Muscle of leg (tissue), 11 donors: Measurements from ENCODE around the gene RPTOR. TPM values are rescaled to one million over a fixed set of nuclear protein-coding genes. Genes with fewer than 3 reads are reported as not detected.

Experiments used
- DNase-seq: peaks from one replicate; pipeline ENCODE4 v3.0.0; 2013
- H3K27ac ChIP-seq: one replicate; pipeline ENCODE4 v1.5.1; 2013; ENCODE audit warnings: mild to moderate bottlenecking, low read length, control low read depth
- H3K27me3 ChIP-seq: one replicate; pipeline ENCODE4 v1.6.1; 2013; ENCODE audit warnings: low read length; ENCODE audit not compliant: control insufficient read depth, insufficient read depth
- H3K36me3 ChIP-seq: one replicate; pipeline ENCODE4 v1.6.1; 2013; ENCODE audit warnings: low read length; ENCODE audit not compliant: control insufficient read depth, insufficient read depth
- H3K4me1 ChIP-seq: one replicate; pipeline ENCODE4 v1.6.1; 2013; ENCODE audit warnings: low read length; ENCODE audit not compliant: control insufficient read depth, insufficient read depth
- H3K4me3 ChIP-seq: one replicate; pipeline ENCODE4 v1.5.1; 2013; ENCODE audit warnings: low read length, control low read depth
- H3K9me3 ChIP-seq: replicated peaks from 2 replicates; pipeline ENCODE4 v1.6.1; 2013; ENCODE audit warnings: low read depth, low read length; ENCODE audit not compliant: control insufficient read depth
- WGBS: methylation state at CpG from one replicate; pipeline ENCODE4 v1.1.5; 2013; ENCODE audit warnings: missing lambda C conversion rate; ENCODE audit not compliant: insufficient coverage; 5-methylcytosine and 5-hydroxymethylcytosine counted together
- polyA plus RNA-seq, 8 donors: library from polyadenylated mRNA; unstranded; fragments of 120-200 nt; gene quantifications; one replicate each; pipeline versions ENCODE4 v1.2.1 to v1.2.3, GENCODE V29; 2013; ENCODE audit warnings: inconsistent platforms in 1 of 8, low replicate concordance in 1 of 8; ENCODE audit not compliant: insufficient read length in 8 of 8, insufficient read depth in 1 of 8
- total RNA-seq: library from RNA; stranded (reverse); fragments of 120-200 nt; gene quantifications from one replicate; pipeline ENCODE4 v1.2.4, GENCODE V29; 2013

Gene RPTOR
- total and polyA plus RNA-seq, 9 donors: 17.3 to 23.7 (median 20.0) TPM

DNA sequence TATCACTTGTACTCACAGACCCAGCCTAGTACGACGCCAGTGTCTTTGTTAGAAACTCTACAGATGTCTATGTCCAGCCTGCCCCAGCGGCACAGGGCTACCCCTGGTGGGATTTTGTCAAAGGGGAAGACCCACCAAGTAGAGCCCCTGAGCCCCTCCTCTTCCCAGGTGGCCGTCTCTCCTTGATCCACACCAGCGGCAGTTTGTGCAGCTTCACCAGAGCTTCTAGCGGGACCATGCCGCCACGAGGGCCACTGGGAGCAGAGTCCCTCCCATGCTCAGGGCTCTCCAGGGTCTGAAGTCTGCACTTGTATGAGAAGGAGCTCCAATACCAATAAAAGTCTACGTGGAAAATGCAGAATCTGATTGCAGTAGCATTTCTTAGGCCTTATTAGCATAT, 157.1 kb downstream of the RPTOR start:
- Histone ChIP-seq H3K27ac (no peak overlapping the region), H3K9me3 (no peaks in the 10 kb centered on the region), H3K27me3 (no peaks in the 10 kb centered on the region), H3K4me3 (no peak overlapping the region), H3K4me1 (no peaks in the 10 kb centered on the region), H3K36me3 (peaks cover 5% of the 10 kb centered on the region)
- no peak for DNase-seq
- WGBS: no CpG with 5 or more reads among the region's 9 CpGs

DNA sequence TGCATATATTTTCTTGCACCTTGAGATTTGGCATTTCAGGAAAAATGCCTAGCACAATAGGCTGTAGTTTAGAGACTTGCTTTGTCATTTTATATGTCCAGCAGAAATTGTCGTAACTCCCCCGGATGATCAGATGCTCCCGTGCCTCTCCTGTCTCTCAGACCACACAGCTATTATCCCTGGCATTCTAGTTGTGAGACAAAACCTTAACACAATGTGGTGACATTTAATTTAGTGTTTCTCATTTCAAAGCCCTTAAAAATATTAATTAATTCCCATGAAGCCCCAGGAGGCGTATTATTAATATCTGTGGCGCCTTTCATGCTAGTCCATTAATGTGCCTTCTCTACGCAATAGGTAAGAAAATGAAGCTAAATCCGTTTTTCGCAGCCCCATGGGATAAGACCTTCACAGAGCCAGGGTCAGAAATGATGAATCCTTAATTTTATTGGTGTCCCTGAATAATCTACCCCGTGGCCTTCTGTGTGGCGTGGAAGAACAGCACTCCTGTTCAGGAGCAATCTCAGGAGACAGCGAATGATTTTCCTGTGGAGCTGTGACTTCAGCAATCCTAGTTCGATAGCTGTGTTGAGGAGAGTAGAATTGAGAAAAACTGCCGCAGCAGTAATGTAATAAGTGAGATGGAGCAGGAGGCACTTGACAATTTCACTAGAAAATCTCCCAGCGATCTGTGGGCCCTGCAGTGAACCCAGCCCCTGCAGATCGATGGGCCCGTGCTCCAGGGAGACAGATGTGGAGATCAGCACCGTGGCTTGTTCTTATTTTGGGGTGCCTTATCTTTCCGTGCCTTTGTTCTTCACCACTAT, 157.9 kb downstream of the RPTOR start:
- Histone ChIP-seq H3K27me3 (no peaks in the 10 kb centered on the region), H3K36me3 (peaks cover 5% of the 10 kb centered on the region), H3K9me3 (no peaks in the 10 kb centered on the region), H3K27ac (no peak overlapping the region), H3K4me3 (no peak overlapping the region), H3K4me1 (no peaks in the 10 kb centered on the region)
- WGBS: 73% methylated on average over 13 of the region's 18 CpGs
- DNase-seq: no peak

DNA sequence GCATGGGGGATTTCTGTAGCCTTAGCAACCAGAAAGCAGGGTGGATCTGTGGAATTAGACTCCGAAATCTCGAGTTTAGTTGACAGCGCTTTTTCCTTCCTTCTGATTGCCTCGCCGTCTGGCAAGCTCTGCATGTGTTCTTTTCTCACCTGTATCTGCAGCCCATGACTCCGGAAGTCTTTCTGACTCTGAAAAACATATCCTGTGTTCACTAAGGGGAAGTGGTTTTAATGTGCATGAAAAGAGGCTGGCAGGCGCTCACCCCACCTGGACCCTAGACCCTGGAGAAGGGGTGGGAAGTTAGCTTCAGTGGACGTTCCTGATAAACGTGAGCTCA, 158.5 kb downstream of the RPTOR start:
- Histone ChIP-seq H3K4me3 (no peak overlapping the region), H3K4me1 (no peaks in the 10 kb centered on the region), H3K27me3 (no peaks in the 10 kb centered on the region), H3K9me3 (no peaks in the 10 kb centered on the region), H3K27ac (no peak overlapping the region), H3K36me3 (peaks cover 8% of the 10 kb centered on the region)
- no peak for DNase-seq
- WGBS: 55% methylated on average over 6 of the region's 9 CpGs

DNA sequence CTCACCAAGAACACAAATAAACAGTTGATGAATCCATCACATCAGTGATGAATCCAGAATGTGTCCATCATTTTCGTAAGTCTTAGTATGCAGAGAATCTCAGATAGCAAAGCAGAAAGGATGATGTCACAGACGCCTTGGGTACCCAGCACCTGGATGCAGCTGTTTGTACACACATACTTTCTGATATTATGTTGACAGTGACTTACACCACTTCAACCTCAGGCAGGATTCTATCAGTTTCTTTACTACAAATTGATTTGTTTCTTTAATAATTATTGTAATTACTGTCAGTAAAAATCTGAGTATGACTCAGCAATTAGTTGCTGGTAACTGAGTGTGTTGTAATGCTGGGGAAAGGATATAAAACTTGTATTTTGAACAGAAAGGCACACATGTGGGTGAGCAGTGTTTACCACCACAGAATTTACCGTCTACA, 159.8 kb downstream of the RPTOR start:
- Histone ChIP-seq H3K4me1 (no peaks in the 10 kb centered on the region), H3K4me3 (no peak overlapping the region), H3K9me3 (no peaks in the 10 kb centered on the region), H3K27me3 (no peaks in the 10 kb centered on the region), H3K36me3 (peaks cover 18% of the 10 kb centered on the region), H3K27ac (no peak overlapping the region)
- DNase-seq: no peak
- WGBS: no CpG with 5 or more reads among the region's 3 CpGs

DNA sequence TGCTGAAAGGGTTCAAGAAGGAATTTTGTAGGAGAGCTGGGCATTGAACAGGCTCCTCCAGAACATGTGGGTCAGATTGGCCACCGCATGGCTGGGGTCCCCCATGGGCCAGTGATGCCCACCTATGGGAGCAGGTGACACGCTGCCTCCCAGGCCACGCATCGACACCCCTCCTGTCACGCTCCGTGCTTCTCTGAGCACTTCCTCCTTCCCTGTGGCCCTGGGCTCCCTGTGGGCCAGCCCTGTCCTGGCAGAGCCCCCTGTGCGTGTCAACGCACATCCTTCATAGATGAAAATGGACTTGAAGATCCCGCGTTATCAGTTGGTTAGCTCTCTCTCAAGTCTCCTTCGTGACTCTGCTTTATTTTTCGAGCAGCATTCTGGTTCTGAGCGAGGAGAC, 160.3 kb downstream of the RPTOR start:
- Histone ChIP-seq H3K27ac (no peak overlapping the region), H3K4me1 (no peaks in the 10 kb centered on the region), H3K27me3 (no peaks in the 10 kb centered on the region), H3K9me3 (no peaks in the 10 kb centered on the region), H3K4me3 (no peak overlapping the region), H3K36me3 (peaks cover 20% of the 10 kb centered on the region)
- DNase-seq: no peak
- 90% methylated on average over 13 of the region's 13 CpGs for WGBS

DNA sequence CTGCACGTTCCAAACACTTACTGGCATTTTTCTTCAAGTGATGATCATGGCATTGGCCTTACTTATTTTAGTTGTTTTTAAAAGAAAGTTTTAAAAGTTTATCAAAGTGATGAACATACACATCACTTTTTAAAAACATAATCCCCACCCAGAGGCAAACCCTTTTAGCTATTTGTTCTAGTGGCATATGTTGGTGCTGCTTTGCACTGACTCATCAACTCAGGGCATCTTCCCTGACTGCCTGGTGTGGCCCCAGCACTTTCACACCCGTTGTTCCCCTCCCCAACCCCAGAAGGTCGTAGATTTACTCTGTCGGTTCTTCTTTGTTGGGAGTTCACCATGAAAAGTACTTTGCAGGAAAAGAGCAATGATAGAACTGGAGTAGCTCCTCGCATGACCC, 161.3 kb downstream of the RPTOR start:
- DNase-seq: no peak
- no peaks in the 10 kb centered on the region for H3K27me3 ChIP-seq
- H3K4me1 ChIP-seq: no peaks in the 10 kb centered on the region
- peaks cover 20% of the 10 kb centered on the region for H3K36me3 ChIP-seq
- H3K4me3 ChIP-seq: no peak overlapping the region
- no peak overlapping the region for H3K27ac ChIP-seq
- no peaks in the 10 kb centered on the region for H3K9me3 ChIP-seq
- WGBS: no CpG with 5 or more reads among the region's 5 CpGs

DNA sequence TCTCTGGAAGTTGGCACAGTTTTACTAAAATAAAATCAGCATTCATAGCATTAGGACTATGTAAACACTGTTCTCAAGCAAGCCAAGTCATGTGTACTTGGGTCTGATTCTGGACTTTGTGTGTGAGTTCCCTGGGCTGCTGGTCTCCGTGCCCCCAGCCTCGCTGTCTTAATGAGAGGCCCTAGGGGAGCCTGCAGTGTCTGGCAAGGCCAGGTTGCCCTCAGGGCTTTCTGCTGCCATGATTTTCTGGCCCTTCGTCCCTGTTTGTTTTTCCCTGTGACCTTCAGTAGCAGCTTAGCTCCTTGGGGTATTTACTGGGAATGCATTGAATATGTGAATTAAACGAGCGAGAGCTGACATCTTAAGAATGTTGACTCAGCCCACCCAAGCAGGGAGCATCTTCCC, 161.8 kb downstream of the RPTOR start:
- DNase-seq: no peak
- no peak overlapping the region for H3K4me3 ChIP-seq
- 65% methylated on average over 3 of the region's 5 CpGs for WGBS
- H3K9me3 ChIP-seq: no peaks in the 10 kb centered on the region
- no peak overlapping the region for H3K27ac ChIP-seq
- H3K27me3 ChIP-seq: no peaks in the 10 kb centered on the region
- no peaks in the 10 kb centered on the region for H3K4me1 ChIP-seq
- H3K36me3 ChIP-seq: peaks cover 20% of the 10 kb centered on the region

DNA sequence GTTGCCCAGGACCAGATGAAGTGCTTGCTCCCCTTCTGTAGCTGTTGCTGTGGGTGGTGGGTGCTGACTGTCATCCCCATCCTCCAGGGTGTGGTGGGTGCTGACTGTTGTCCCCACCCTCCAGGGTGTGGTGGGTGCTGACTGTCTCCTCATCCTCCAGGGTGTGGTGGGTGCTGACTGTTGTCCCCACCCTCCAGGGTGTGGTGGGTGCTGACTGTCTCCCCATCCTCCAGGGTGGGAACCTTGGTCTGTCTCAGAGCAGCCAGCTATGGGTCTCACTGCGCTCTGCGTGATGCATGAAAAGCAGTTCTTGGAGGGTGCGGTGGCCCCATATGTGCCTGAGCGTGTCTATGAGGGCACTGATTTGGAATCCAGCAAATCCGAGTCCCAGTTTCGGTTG, 163.8 kb downstream of the RPTOR start:
- no peaks in the 10 kb centered on the region for H3K4me1 ChIP-seq
- no peaks in the 10 kb centered on the region for H3K9me3 ChIP-seq
- H3K27me3 ChIP-seq: no peaks in the 10 kb centered on the region
- 96% methylated on average over 6 of the region's 6 CpGs for WGBS
- no peak overlapping the region for H3K27ac ChIP-seq
- no peak for DNase-seq
- no peak overlapping the region for H3K4me3 ChIP-seq
- H3K36me3 ChIP-seq: peaks cover 20% of the 10 kb centered on the region

DNA sequence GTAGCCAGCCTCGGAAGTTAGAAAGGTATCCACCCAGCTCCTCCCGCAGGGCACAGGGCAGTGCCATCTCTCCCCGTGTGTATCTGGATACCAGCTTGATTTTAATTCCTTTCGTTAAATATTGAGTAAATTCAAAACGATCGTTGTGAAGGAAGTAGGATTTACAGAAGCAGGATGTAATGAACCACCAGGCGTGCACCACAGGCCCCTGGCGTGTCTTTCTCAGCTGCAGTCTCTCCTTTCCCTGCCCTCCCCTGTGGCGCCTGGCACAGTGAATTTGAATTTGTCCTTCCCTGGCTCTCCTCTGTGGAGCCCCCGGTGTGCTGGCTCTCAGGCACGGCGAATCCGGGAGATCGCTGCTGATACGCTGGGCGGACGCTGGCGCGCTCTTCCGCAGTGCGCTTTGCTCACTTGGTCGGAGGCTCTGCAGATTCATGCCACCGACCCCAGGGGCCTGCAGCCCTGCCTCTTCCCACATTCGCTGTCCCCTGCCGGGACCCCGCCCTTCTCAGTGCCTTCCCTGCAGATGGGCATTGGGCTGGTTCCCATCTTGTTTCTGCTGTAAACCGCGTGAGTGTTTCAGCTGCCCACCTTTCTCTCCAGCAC, 164.6 kb downstream of the RPTOR start:
- 94% methylated on average over 25 of the region's 28 CpGs for WGBS
- peaks cover 20% of the 10 kb centered on the region for H3K36me3 ChIP-seq
- no peak for DNase-seq
- no peaks in the 10 kb centered on the region for H3K4me1 ChIP-seq
- H3K9me3 ChIP-seq: no peaks in the 10 kb centered on the region
- H3K4me3 ChIP-seq: no peak overlapping the region
- H3K27me3 ChIP-seq: no peaks in the 10 kb centered on the region
- H3K27ac ChIP-seq: no peak overlapping the region

DNA sequence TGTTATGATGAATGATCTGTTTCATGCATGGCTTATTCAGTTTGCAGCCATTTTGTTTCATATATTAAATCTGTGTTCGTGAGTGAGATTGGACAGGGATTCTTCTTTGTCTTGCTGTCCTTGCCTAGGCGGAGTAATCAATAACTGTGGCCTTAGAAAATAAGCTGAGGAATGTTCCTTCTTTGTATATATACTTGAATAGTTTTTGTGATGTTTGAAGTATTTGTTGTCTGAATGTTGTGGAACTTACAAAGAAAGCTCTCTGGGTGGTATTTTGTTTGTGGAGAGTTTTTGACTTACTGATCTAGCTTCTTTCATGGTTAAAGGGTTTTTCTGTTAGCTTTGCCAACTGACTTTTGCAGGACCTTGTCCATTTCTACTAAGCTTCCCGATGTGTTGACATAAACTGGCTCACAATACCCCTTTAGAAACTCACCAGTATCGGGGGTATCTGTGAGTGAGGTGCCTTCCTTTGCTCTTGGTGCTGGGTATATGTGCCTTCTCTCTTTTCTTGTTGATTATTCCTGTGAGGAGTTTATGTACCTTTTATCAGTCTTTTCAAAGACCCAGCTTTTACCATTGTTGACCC, 166.2 kb downstream of the RPTOR start:
- Histone ChIP-seq H3K36me3 (peaks cover 20% of the 10 kb centered on the region), H3K4me3 (no peak overlapping the region), H3K27ac (no peak overlapping the region), H3K27me3 (no peaks in the 10 kb centered on the region), H3K9me3 (peaks cover 4% of the 10 kb centered on the region), H3K4me1 (no peaks in the 10 kb centered on the region)
- WGBS: no CpG with 5 or more reads among the region's 4 CpGs
- no peak for DNase-seq
